Caco-2 (cell line): ENCODE data around the gene CHKB. TPM values are rescaled to one million over a fixed set of nuclear protein-coding genes. Genes with fewer than 3 reads are reported as not detected.

Experiments used
- BruUV-seq: library from RNA; stranded (reverse); fragments of 400-500 nt; replicated peaks from 2 replicates; lab custom pipeline; 2021; lab: Mats Ljungman, UMichigan
- CTCF ChIA-PET: fragments of 300-600 bp; sonication (Branson Sonifier 250); formaldehyde crosslinking; loops from one replicate; lab custom pipeline; 2022; ENCODE audit warnings: antibody characterized with exemption; lab: Charles Lee
- POLR2A ChIA-PET: fragments of 300-600 bp; sonication (Branson Sonifier 250); formaldehyde crosslinking; loops from one replicate; lab custom pipeline; 2022; ENCODE audit warnings: antibody characterized with exemption; lab: Charles Lee
- DNase-seq, 2 experiments: peaks; one replicate each; pipeline versions ENCODE4 v3.0.0 to v3.0.0-alpha.2; 2020 to 2022
- H3K27me3 ChIP-seq: replicated peaks from 2 replicates; pipeline ENCODE4 v1.6.0; 2011; ENCODE audit warnings: low read length; ENCODE audit not compliant: control insufficient read depth, insufficient read depth
- H3K36me3 ChIP-seq: 2 replicates; pipeline ENCODE4 v1.5.1; 2011; ENCODE audit warnings: low read length; ENCODE audit not compliant: control insufficient read depth, insufficient read depth
- H3K4me1 ChIP-seq: fragments of 250-450 bp; sonication (Bioruptor Pico); 2 replicates; pipeline ENCODE4 v1.5.1; 2020; ENCODE audit warnings: mild to moderate bottlenecking
- H3K4me3 ChIP-seq: 2 replicates; pipeline ENCODE4 v1.5.1; 2011; ENCODE audit warnings: low read depth, mild to moderate bottlenecking, control low read depth, low read length
- H3K9me3 ChIP-seq: fragments of 250-450 bp; sonication (Bioruptor Pico); 2 replicates; pipeline ENCODE4 v1.5.1; 2020; ENCODE audit warnings: mild to moderate bottlenecking, moderate library complexity
- H3K27ac Mint-ChIP-seq: one replicate; pipeline ENCODE4 v1.8.0; 2022; ENCODE audit warnings: mixed read lengths; ENCODE audit not compliant: unreplicated experiment
- H3K27me3 Mint-ChIP-seq: one replicate; pipeline ENCODE4 v1.8.0; 2022; ENCODE audit warnings: mixed read lengths; ENCODE audit not compliant: insufficient read depth, unreplicated experiment
- H3K36me3 Mint-ChIP-seq: one replicate; pipeline ENCODE4 v1.8.0; 2022; ENCODE audit warnings: mild to moderate bottlenecking, mixed read lengths; ENCODE audit not compliant: insufficient read depth, unreplicated experiment
- H3K4me1 Mint-ChIP-seq: one replicate; pipeline ENCODE4 v1.8.0; 2022; ENCODE audit warnings: low read depth, mixed read lengths; ENCODE audit not compliant: unreplicated experiment
- H3K4me3 Mint-ChIP-seq: one replicate; pipeline ENCODE4 v1.8.0; 2022; ENCODE audit warnings: mild to moderate bottlenecking, moderate library complexity, mixed read lengths; ENCODE audit not compliant: unreplicated experiment
- H3K9me3 Mint-ChIP-seq: one replicate; pipeline ENCODE4 v1.8.0; 2022; ENCODE audit warnings: mixed read lengths; ENCODE audit not compliant: unreplicated experiment
- intact Hi-C: fragments of 100-400 bp; cut with micrococcal nuclease; formaldehyde crosslinking; loops from one replicate; pipeline ENCODE4 v1.10.0; 2022; ENCODE audit not compliant: unreplicated experiment
- total RNA-seq: library from RNA; stranded (reverse); gene quantifications from 2 replicates; pipeline ENCODE4 v1.2.3, GENCODE V29; 2022
- TF ChIP-seq, protein P1 (sequence below), 2 experiments: fragments of 200-600 bp in 1 of 2; IDR thresholded peaks; 1 replicate in 1 of 2; 2 replicates in 1 of 2; pipeline versions ENCODE4 v1.5.1 to v1.8.0; 2011 to 2022; ENCODE audit warnings: antibody characterized with exemption in 1 of 2, control low read depth in 1 of 2, inconsistent platforms in 1 of 2, low read depth in 1 of 2, low read length in 1 of 2, mild to moderate bottlenecking in 1 of 2, moderate library complexity in 1 of 2; ENCODE audit not compliant: insufficient read depth in 1 of 2, severe bottlenecking in 1 of 2, unreplicated experiment in 1 of 2

The CHKB gene
- total RNA-seq, 1 experiment from 2014 or later, result 43.3 TPM

DNA sequence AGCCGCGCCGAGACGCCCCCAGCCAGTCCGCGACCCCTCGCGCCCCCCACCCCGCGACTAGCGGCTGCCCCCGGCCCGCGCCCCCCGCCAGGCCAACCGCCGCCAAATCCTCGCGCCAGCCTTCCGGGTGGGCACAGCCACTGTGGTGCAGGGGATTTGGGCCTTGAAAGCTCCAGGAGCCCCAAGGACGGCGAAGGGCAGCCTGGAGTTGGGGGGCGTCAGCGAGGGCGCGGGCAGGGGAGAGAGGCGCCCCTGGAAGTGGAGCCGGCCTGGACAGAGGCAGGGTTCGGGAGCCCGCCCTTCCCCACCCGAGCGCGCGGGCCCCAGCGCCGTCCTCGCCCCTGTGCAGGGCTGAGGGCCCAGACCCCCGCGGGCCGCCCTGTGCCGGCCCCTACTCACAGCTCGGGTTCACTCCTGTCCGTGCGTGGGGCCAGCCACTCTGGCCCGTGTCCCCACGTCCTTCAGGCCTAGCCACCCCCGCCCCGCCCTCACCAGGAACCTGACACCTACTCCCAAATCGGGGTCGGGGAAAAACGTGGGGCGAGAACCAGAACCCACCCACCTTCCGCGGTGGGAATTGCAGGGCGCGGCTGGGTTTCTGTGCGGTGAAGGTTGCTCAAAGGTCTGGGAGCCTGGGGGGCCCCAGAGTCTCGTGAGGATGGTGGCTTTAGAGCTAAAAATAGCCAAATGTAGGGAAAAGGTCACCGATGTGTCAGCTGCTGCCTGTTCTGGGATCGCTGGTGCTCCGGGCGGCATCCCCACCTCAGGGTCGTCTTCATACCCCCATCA is 4.5 kb downstream of the CHKB start, which contains the start of gene CPT1B:
Gene CPT1B (minus strand): TSS at position 441 of the 789 bp plus-strand sequence. CDS start 512 bp downstream, outside the sequence.
- Histone ChIP-seq H3K36me3 (peaks cover 1% of the 10 kb centered on the region; the same call in 1 of the 2 replicates), H3K27me3 (no peaks in the 10 kb centered on the region), H3K9me3 (no peaks in the 10 kb centered on the region), H3K4me3 (no peak within 1 kb of the TSS), H3K4me1 (peaks cover 6% of the 10 kb centered on the region; the same call in 1 of the 2 replicates)
- peaks cover 4% of the 10 kb centered on the region for H3K36me3 Mint-ChIP-seq
- no peak for DNase-seq
- TF ChIP-seq, protein P1, sequence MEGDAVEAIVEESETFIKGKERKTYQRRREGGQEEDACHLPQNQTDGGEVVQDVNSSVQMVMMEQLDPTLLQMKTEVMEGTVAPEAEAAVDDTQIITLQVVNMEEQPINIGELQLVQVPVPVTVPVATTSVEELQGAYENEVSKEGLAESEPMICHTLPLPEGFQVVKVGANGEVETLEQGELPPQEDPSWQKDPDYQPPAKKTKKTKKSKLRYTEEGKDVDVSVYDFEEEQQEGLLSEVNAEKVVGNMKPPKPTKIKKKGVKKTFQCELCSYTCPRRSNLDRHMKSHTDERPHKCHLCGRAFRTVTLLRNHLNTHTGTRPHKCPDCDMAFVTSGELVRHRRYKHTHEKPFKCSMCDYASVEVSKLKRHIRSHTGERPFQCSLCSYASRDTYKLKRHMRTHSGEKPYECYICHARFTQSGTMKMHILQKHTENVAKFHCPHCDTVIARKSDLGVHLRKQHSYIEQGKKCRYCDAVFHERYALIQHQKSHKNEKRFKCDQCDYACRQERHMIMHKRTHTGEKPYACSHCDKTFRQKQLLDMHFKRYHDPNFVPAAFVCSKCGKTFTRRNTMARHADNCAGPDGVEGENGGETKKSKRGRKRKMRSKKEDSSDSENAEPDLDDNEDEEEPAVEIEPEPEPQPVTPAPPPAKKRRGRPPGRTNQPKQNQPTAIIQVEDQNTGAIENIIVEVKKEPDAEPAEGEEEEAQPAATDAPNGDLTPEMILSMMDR (IDR thresholded peaks at IDR 0.05; ENCODE audit: insufficient read depth in 1 of 2, low read depth in 1 of 2, low read length in 1 of 2, severe bottlenecking in 1 of 2, unreplicated experiment in 1 of 2), result no peak
- no peaks in the 10 kb centered on the region for H3K9me3 Mint-ChIP-seq
- intact Hi-C loops, result no loop called here
- no peak within 1 kb of the TSS for H3K4me3 Mint-ChIP-seq
- H3K27ac Mint-ChIP-seq, result no peak within 1 kb of the TSS
- H3K4me1 Mint-ChIP-seq, result no peaks in the 10 kb centered on the region
- H3K27me3 Mint-ChIP-seq, result no peaks in the 10 kb centered on the region
- POLR2A ChIA-PET, result no interaction called here
- CTCF ChIA-PET, result no interaction called here
- BruUV-seq, result no TSS peak

DNA sequence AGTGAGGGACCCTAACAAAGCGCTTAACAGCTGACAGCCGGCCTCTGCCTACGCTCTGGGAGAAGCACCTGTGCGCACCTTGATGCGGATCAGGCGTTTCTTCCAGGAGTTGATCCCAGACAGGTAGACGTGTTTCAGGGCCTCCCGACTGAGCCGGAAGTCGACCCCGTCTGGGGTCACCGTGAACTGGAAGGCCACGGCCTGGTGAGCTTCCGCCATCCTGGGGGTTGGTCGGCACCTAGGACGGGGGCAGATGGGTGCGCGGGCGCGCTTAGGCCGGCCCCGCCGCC is 5.0 kb downstream of the CHKB start:
- Histone ChIP-seq H3K27me3 (no peaks in the 10 kb centered on the region), H3K4me1 (peaks cover 6% of the 10 kb centered on the region; the same call in 1 of the 2 replicates), H3K9me3 (no peaks in the 10 kb centered on the region), H3K36me3 (peaks cover 1% of the 10 kb centered on the region; the same call in 1 of the 2 replicates), H3K4me3 (no peak overlapping the region)
- Mint-ChIP-seq H3K27me3 (no peaks in the 10 kb centered on the region), H3K9me3 (no peaks in the 10 kb centered on the region), H3K4me3 (no peak overlapping the region), H3K4me1 (no peaks in the 10 kb centered on the region), H3K36me3 (peaks cover under 1% of the 10 kb centered on the region), H3K27ac (no peak overlapping the region)
- intact Hi-C loops, result no loop called here
- POLR2A ChIA-PET, result no interaction called here
- TF ChIP-seq, protein P1 (IDR thresholded peaks at IDR 0.05; ENCODE audit: insufficient read depth in 1 of 2, low read depth in 1 of 2, low read length in 1 of 2, severe bottlenecking in 1 of 2, unreplicated experiment in 1 of 2), result no peak
- CTCF ChIA-PET, result no interaction called here
- no TSS peak for BruUV-seq
- no peak for DNase-seq

DNA sequence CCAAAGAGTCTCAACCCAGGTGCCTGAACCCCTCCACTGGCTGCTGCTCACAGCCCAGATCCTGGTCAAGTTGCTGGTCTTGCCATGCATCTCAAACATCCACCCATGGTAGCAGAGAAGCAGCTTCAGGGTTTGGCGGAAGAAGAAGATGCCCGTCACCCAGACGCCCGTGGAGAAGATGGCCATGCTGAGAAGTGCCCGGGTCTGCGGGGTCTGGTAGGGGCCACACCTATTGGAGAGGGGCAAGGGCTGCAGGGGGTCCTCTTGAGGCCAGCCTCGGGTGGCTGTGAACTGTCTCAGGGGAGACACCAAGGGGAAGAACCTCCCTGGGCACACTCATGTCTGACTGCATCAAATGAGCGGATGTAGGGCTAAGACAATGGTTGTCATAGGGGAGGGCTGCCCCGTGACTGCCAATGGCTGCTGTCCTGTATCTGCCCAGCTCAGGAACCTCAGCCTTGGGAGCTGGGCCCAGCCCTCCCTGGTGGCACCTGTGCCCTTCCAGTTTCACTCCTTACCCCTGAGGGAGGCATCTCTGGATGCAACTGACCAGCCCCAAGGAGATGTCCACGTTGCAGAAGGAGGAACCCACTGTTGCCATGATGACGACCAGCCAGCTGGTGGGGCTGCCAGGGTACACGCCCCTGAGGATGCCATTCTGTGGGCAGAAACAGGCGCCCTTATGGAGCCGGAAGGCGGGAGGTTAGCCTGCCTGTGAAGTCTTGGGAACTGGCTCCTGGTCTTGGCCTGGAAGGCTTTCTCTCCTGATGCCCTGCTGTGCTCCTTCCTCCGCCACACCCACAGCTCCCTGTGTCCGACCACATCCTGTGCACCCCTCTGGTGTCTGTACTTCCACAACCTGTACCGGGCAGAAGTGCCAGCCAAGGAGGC is 5.6 kb downstream of the CHKB start:
- CTCF ChIA-PET, result interaction anchor here (2.5 kb wide), 1 partner anchor 44 kb away, joined by 14 read pairs; no protein-coding TSS in a partner anchor
- no peaks in the 10 kb centered on the region for H3K9me3 Mint-ChIP-seq
- no peaks in the 10 kb centered on the region for H3K9me3 ChIP-seq
- TF ChIP-seq, protein P1 (IDR thresholded peaks at IDR 0.05; ENCODE audit: insufficient read depth in 1 of 2, low read depth in 1 of 2, low read length in 1 of 2, severe bottlenecking in 1 of 2, unreplicated experiment in 1 of 2), result no peak
- no peaks in the 10 kb centered on the region for H3K27me3 ChIP-seq
- no TSS peak for BruUV-seq
- peaks cover 1% of the 10 kb centered on the region; the same call in 1 of the 2 replicates for H3K36me3 ChIP-seq
- H3K27ac Mint-ChIP-seq, result no peak overlapping the region
- H3K4me1 Mint-ChIP-seq, result no peaks in the 10 kb centered on the region
- H3K4me1 ChIP-seq, result peaks cover 6% of the 10 kb centered on the region; the same call in 1 of the 2 replicates
- H3K27me3 Mint-ChIP-seq, result no peaks in the 10 kb centered on the region
- intact Hi-C loops, result loop anchor here (1.0 kb wide), 2 partner anchors 43 to 114 kb away; no protein-coding TSS in a partner anchor
- no peak overlapping the region for H3K4me3 Mint-ChIP-seq
- POLR2A ChIA-PET, result no interaction called here
- no peak for DNase-seq
- H3K4me3 ChIP-seq, result no peak overlapping the region
- no peaks in the 10 kb centered on the region for H3K36me3 Mint-ChIP-seq
